Spleen (tissue), 11 donors: Measurements from ENCODE around the gene SUN2. TPM values are rescaled to one million over a fixed set of nuclear protein-coding genes. Genes with fewer than 3 reads are reported as not detected.

Experiments used
- DNase-seq: peaks from one replicate; pipeline ENCODE4 v3.0.0-alpha.2; 2020
- H3K27ac ChIP-seq, 8 donors: fragments of 200-600 bp; sonication (generic) in 7 of 8; 1 replicate in 4 of 8; 2 replicates in 4 of 8; pipeline versions ENCODE4 v1.5.0 to v1.8.0; 2016 to 2021; ENCODE audit warnings: inconsistent platforms in 4 of 8, mild to moderate bottlenecking in 4 of 8, moderate library complexity in 1 of 8
- H3K27me3 ChIP-seq, 7 donors: fragments of 200-600 bp; sonication (generic) in 6 of 7; replicated peaks in 1 of 7; 1 replicate in 4 of 7; 2 replicates in 3 of 7; pipeline versions ENCODE4 v1.5.0 to v1.8.0; 2016 to 2021; ENCODE audit warnings: inconsistent platforms in 3 of 7, mild to moderate bottlenecking in 1 of 7
- H3K36me3 ChIP-seq, 6 donors: fragments of 200-600 bp; sonication (generic) in 5 of 6; 1 replicate in 4 of 6; 2 replicates in 2 of 6; pipeline versions ENCODE4 v1.5.0 to v1.8.0; 2016 to 2021; ENCODE audit warnings: inconsistent platforms in 2 of 6
- H3K4me1 ChIP-seq, 6 donors: fragments of 200-600 bp; sonication (generic) in 5 of 6; 1 replicate in 3 of 6; 2 replicates in 3 of 6; pipeline versions ENCODE4 v1.5.0 to v1.8.0; 2016 to 2021; ENCODE audit warnings: inconsistent platforms in 3 of 6
- H3K4me3 ChIP-seq, 8 donors: fragments of 200-600 bp; sonication (generic) in 7 of 8; 1 replicate in 4 of 8; 2 replicates in 4 of 8; pipeline versions ENCODE4 v1.5.0 to v1.8.0; 2016 to 2021; ENCODE audit warnings: inconsistent platforms in 4 of 8, mild to moderate bottlenecking in 4 of 8, moderate library complexity in 2 of 8
- H3K9me3 ChIP-seq, 8 donors: fragments of 200-600 bp; sonication (generic) in 7 of 8; 1 replicate in 4 of 8; 2 replicates in 4 of 8; pipeline versions ENCODE4 v1.5.0 to v1.8.0; 2016 to 2021; ENCODE audit warnings: inconsistent platforms in 4 of 8
- CTCF ChIP-seq, 11 experiments: fragments of 200-600 bp in 7 of 11; fragments of 450-650 bp in 4 of 11; sonication (generic) in 4 of 11; IDR thresholded peaks in 8 of 11; conservative IDR thresholded peaks in 3 of 11; 1 replicate in 7 of 11; 2 replicates in 4 of 11; pipeline versions ENCODE4 v1.4.0 to v1.8.0; 2016 to 2021; ENCODE audit warnings: antibody characterized with exemption in 11 of 11, inconsistent platforms in 4 of 11, mild to moderate bottlenecking in 1 of 11
- POLR2A ChIP-seq, 3 donors: fragments of 450-650 bp; IDR thresholded peaks; one replicate each; pipeline ENCODE4 v1.5.1; 2017; ENCODE audit warnings: antibody characterized with exemption in 3 of 3, mild to moderate bottlenecking in 1 of 3
- POLR2AphosphoS5 ChIP-seq, 3 donors: sonication (generic); formaldehyde crosslinking; IDR thresholded peaks; one replicate each; pipeline ENCODE4 v1.5.1; 2017; ENCODE audit warnings: antibody characterized with exemption in 3 of 3
- WGBS, 5 donors: extraction: QIAGEN DNeasy Blood & Tissue Kit in 3 of 5; methylation state at CpG; one replicate each; pipeline versions ENCODE4 v1.1.5 to v1.1.7; 2013 to 2018; 5-methylcytosine and 5-hydroxymethylcytosine counted together
- intact Hi-C: fragments of 100-400 bp; cut with DNase I; formaldehyde crosslinking; loops from one replicate; pipeline ENCODE4 v1.15.0; 2023; ENCODE audit warnings: low total_unique reads
- polyA plus RNA-seq, 3 donors: library from polyadenylated mRNA; stranded (reverse); fragments of 200-250 nt; gene quantifications; one replicate each; pipeline ENCODE4 v1.2.1, GENCODE V29; 2013
- total RNA-seq, 7 donors: library from RNA; depleted of rRNA in 3 of 7; stranded (reverse); fragments of >200 nt in 3 of 7; fragmentation: NEBNext Ultra II Directional in 4 of 7; extraction: Animal tissue kit (Norgen Biotek cat#: 25700) in 4 of 7; gene quantifications; one replicate each; pipeline versions ENCODE4 v1.1.0 to v1.2.1, GENCODE V29; 2016 to 2021
- donor health status: healthy with polysubstance abuse.
- donor health status: DM: no; HTN: no; CAD: no; lungs with moderate emphysema.
- donor health status: DM: no; HTN: no; CAD: no.
- donor health status: Bipolar disorder and iron deficiency.
- donor health status: healthy.
- donor health status: DM: no; HTN: no; CAD: no.
- donor health status: DM: yes; HTN: yes; CAD: no.

Gene SUN2
- total and polyA plus RNA-seq, 10 donors = 35.4 to 455 (median 208) TPM

DNA sequence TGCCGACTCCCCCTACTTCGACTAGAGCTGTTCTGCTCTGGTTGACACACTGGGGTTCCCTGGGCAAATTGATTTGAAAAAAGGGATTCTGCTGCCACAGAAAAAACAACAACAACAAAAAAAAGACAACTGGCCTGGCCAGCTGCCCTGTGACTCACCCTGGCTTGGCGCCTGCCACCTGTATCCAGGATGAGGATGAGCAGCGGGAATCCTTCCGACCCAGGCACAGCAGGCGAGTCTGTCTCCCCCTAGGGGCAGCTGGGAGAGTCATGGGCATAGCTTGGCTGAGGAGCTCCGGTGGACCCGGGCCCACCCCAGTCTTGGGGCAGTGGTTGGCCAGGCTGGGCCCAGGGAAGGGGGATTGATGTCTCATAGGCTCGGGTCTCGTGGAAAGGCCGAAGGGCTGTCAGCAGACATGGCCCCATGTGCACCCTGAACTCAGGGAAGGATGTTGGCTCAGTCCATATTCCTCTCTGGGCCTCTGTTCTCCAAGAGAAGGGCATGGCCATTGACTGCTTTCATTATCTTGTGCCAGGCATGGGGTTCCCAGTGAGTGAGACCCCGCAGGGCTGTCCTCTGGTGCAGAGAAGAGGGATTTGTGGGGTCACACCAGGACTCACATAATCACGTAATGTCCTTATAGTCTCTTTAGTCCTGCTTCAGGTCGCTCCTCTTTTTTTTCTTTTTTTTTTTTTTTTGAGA, 10.4 kb upstream of the SUN2 start:
- 59 to 71% (median 61%) methylated on average over 9 to 14 of the region's 14 CpGs for WGBS, 5 donors

GRCh38 chr22:38762551-38762983, 6.8 kb upstream of the SUN2 start:
- Histone ChIP-seq H3K27me3 (no peaks in the 10 kb centered on the region), H3K36me3 (no peaks in the 10 kb centered on the region), H3K4me1 (peaks cover 0 to 47% (median 22%) of the 10 kb centered on the region in 6 donors), H3K27ac (no peak overlapping the region), H3K9me3 (no peaks in the 10 kb centered on the region), H3K4me3 (no peak overlapping the region)
- intact Hi-C loops = no loop called here
- 79 to 81% (median 81%) methylated on average over 11 of the region's 11 CpGs for WGBS, 5 donors
- TF ChIP-seq POLR2A (IDR thresholded peaks at IDR 0.05) (no peak), POLR2AphosphoS5 (IDR thresholded peaks at IDR 0.05) (no peak)
- DNase-seq = no peak

More for the DNA sequence above, 10.4 kb upstream of the SUN2 start:
- Histone ChIP-seq H3K4me1 (peaks cover 0 to 25% (median 12%) of the 10 kb centered on the region in 6 donors), H3K36me3 (no peaks in the 10 kb centered on the region), H3K4me3 (no peak overlapping the region), H3K27ac (no peak overlapping the region), H3K27me3 (no peaks in the 10 kb centered on the region), H3K9me3 (no peaks in the 10 kb centered on the region)
- no peak for DNase-seq
- no peak for TF ChIP-seq POLR2A (IDR thresholded peaks at IDR 0.05)
- peak; percentile 43 to 57 (median 49) for TF ChIP-seq POLR2AphosphoS5 (IDR thresholded peaks at IDR 0.05)
- TF ChIP-seq CTCF (IDR thresholded peaks at IDR 0.05 in 8 of 11, conservative IDR thresholded peaks at IDR 0.05 in 3 of 11) = peak in 10 of 11 experiments; percentile 17 to 78 (median 65)
- intact Hi-C loops = loop anchor here (5.0 kb wide), 1 partner anchor 236 kb away; no protein-coding TSS in a partner anchor

DNA sequence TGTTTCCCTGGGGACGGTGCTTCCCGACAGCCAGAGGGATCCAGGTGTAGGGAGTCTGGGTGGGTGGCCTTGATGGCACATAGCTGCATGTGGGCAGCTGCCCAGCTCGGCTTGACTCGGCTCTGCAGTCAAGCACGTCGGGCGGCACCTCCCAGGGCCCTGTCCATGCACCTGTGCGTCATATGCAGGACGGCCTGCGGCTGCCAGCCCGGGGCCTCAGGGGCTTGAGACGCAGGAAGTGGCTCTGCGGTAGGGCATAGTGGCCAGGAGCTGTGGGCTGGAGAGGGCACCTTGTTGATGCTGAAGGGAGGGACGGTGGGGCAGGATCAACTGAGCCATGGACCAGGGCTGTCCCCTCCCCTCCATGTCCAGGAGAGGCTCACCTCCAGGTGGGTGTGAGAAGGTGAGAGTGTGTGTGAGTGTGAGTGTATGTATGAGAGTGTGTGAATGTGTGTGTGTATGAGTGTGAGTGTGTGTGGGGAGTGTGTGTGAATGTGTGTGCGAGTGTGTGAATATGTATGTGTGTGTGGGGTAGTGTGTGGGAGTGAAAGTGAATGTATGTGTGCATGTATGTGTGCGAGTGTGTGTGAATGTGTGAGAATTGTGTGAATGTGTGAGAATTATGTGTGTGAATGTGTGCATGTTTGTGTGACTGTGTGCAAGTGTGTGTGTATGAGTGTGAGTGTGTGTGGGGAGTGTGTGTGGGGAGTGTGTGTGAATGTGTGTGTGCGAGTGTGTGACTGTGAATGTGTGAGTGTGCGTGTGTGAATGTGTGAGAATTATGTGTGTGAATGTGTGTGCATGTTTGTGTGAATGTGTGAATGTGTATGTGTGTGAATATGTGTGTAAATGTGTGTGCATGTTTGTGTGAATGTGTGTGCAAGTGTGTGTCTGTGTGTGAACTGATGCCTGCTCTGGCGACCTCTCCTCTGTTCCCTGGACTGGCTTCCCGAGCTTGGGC, 5.7 kb upstream of the SUN2 start:
- H3K4me1 ChIP-seq = peaks cover 10 to 58% (median 32%) of the 10 kb centered on the region in 6 donors
- H3K27ac ChIP-seq = peak overlapping the region in 1 of 8 donors; percentile 13
- no peaks in the 10 kb centered on the region for H3K9me3 ChIP-seq
- H3K27me3 ChIP-seq = no peaks in the 10 kb centered on the region
- intact Hi-C loops = no loop called here
- peak; percentile 82 for DNase-seq
- peak in 1 of 3 donors; percentile 55 for TF ChIP-seq POLR2AphosphoS5 (IDR thresholded peaks at IDR 0.05)
- TF ChIP-seq POLR2A (IDR thresholded peaks at IDR 0.05) = no peak
- H3K36me3 ChIP-seq = no peaks in the 10 kb centered on the region
- no peak overlapping the region for H3K4me3 ChIP-seq
- WGBS, 5 donors = 70 to 82% (median 80%) methylated on average over 10 to 20 of the region's 20 CpGs

DNA sequence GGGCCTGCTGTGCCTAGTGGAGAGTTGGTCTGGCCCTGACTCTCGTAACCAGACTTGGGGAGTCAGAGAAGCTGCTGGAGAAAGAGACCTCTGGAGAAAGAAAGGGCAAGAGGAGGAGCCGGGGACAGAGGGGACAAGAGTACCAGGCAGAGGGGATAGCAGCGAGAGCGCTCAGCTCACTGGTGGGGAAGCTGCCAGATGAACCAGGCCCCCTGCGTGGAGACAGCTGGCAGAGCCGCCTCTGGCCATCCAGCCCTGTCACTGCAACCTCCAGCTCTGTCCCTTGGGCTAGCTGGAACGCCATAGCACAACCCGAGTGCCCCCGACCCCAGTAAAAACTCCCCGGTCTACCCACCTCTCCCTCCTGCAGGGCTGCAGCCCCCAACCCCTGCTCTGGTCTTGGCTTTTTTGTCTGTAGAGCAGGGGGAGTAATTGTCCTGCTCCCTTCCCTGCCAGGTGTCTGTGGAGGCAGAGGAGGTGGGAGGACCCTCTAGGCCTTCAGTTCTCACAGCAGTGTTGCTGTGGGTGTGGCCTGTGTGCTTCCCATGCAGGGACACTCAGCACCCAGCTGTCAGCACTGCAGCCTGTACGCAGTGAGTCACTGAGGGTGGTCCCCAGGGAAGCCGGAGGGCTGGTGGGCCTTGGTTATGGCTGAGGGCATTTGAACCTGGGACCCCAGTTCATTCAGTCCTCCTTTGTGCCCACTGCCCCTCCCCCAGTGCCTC, 4.8 kb upstream of the SUN2 start:
- no peaks in the 10 kb centered on the region for H3K9me3 ChIP-seq
- intact Hi-C loops = no loop called here
- H3K4me1 ChIP-seq = peaks cover 13 to 55% (median 34%) of the 10 kb centered on the region in 6 donors
- no peak for DNase-seq
- WGBS, 5 donors = 81 to 89% (median 85%) methylated on average over 10 to 12 of the region's 12 CpGs
- H3K27me3 ChIP-seq = no peaks in the 10 kb centered on the region
- H3K4me3 ChIP-seq = no peak overlapping the region
- H3K27ac ChIP-seq = peak overlapping the region in 1 of 8 donors; percentile 13
- no peak for TF ChIP-seq POLR2A (IDR thresholded peaks at IDR 0.05)
- no peak for TF ChIP-seq CTCF (IDR thresholded peaks at IDR 0.05 in 8 of 11, conservative IDR thresholded peaks at IDR 0.05 in 3 of 11)
- no peak for TF ChIP-seq POLR2AphosphoS5 (IDR thresholded peaks at IDR 0.05)
- no peaks in the 10 kb centered on the region for H3K36me3 ChIP-seq
